Lower lobe of right lung (tissue), 2 donors: ENCODE measurements around the gene RBKS. TPM values are rescaled to one million over a fixed set of nuclear protein-coding genes. Genes with fewer than 3 reads are reported as not detected.

Source experiments
- ATAC-seq, 2 donors: fragments of 200-7000 bp; cut with Tn5 transposase; one replicate each; pipeline ENCODE4 v1.9.1; 2020 to 2022; ENCODE audit warnings: mild to moderate bottlenecking in 2 of 2, moderate library complexity in 2 of 2
- DNase-seq: peaks from one replicate; pipeline ENCODE4 v3.0.0-alpha.2; 2020
- H3K27ac ChIP-seq: fragments of 200-600 bp; one replicate; pipeline ENCODE4 v1.8.0; 2022
- H3K27me3 ChIP-seq: fragments of 200-600 bp; one replicate; pipeline ENCODE4 v1.8.0; 2022; ENCODE audit warnings: low read depth
- H3K36me3 ChIP-seq: fragments of 200-600 bp; one replicate; pipeline ENCODE4 v1.8.0; 2022; ENCODE audit warnings: mild to moderate bottlenecking
- H3K4me1 ChIP-seq: fragments of 200-600 bp; one replicate; pipeline ENCODE4 v1.8.0; 2022
- H3K4me3 ChIP-seq: fragments of 200-600 bp; one replicate; pipeline ENCODE4 v1.8.0; 2022; ENCODE audit warnings: mild to moderate bottlenecking
- H3K9me3 ChIP-seq: fragments of 200-600 bp; one replicate; pipeline ENCODE4 v1.8.0; 2022
- CTCF ChIP-seq: fragments of 200-600 bp; IDR thresholded peaks from one replicate; pipeline ENCODE4 v1.8.0; 2022; ENCODE audit warnings: antibody characterized with exemption, mild to moderate bottlenecking
- intact Hi-C: fragments of 100-400 bp; cut with DNase I; formaldehyde crosslinking; loops from one replicate; pipeline ENCODE4 v1.11.0; 2022
- total RNA-seq: library from RNA; stranded (reverse); fragmentation: NEBNext Ultra II Directional; extraction: Animal tissue kit (Norgen Biotek cat#: 25700); gene quantifications from one replicate; pipeline ENCODE4 v1.2.1, GENCODE V29; 2021
- donor health status: DM: no; HTN: yes; CAD: no; lungs with severe emphysema.

The RBKS gene
- total RNA-seq, 1 donor from 2014 or later = 2.2 TPM

- no peak overlapping the region for H3K4me3 ChIP-seq
- no peaks in the 10 kb centered on the region for H3K27me3 ChIP-seq
- ATAC-seq = no peak
- intact Hi-C loops = no loop called here
- peaks cover 13% of the 10 kb centered on the region for H3K36me3 ChIP-seq
- no peak for DNase-seq
- peaks cover 41% of the 10 kb centered on the region for H3K4me1 ChIP-seq
- TF ChIP-seq CTCF = no peak
- H3K9me3 ChIP-seq = no peaks in the 10 kb centered on the region
- H3K27ac ChIP-seq = no peak overlapping the region
These were observed 2.8 kb upstream of the RBKS start for GRCh38 chr2:27893006-27893405.

- H3K27me3 ChIP-seq = no peaks in the 10 kb centered on the region
- peak overlapping the region; percentile 79 for H3K4me3 ChIP-seq
- peaks cover 9% of the 10 kb centered on the region for H3K36me3 ChIP-seq
- intact Hi-C loops = no loop called here
- H3K27ac ChIP-seq = peak overlapping the region; percentile 95
- no peak for ATAC-seq
- H3K4me1 ChIP-seq = peaks cover 41% of the 10 kb centered on the region
- H3K9me3 ChIP-seq = no peaks in the 10 kb centered on the region
- DNase-seq = no peak
- no peak for TF ChIP-seq CTCF
These were observed 1.5 kb upstream of the RBKS start for GRCh38 chr2:27891673-27892105.

GRCh38 chr2:27890924-27891672 is 911 bp upstream of the RBKS start:
- intact Hi-C loops = no loop called here
- Histone ChIP-seq H3K27ac (peak overlapping the region; percentile 95), H3K4me3 (peak overlapping the region; percentile 79), H3K27me3 (no peaks in the 10 kb centered on the region), H3K36me3 (peaks cover 3% of the 10 kb centered on the region), H3K9me3 (no peaks in the 10 kb centered on the region), H3K4me1 (peaks cover 41% of the 10 kb centered on the region)
- DNase-seq (peak; percentile 85), ATAC-seq (peak; percentile 65 to 67)
- TF ChIP-seq CTCF = no peak

GRCh38 chr2:27889774-27890145 is 427 bp downstream of the RBKS start:
- DNase-seq (no peak), ATAC-seq (peak in 1 of 2 donors; percentile 2)
- Histone ChIP-seq H3K36me3 (no peaks in the 10 kb centered on the region), H3K27ac (peak overlapping the region; percentile 95), H3K4me1 (peaks cover 41% of the 10 kb centered on the region), H3K4me3 (peak overlapping the region; percentile 79), H3K9me3 (no peaks in the 10 kb centered on the region), H3K27me3 (no peaks in the 10 kb centered on the region)
- intact Hi-C loops = no loop called here
- TF ChIP-seq CTCF = no peak

GRCh38 chr2:27888790-27889189 is 1.4 kb downstream of the RBKS start:
- ATAC-seq (no peak), DNase-seq (no peak)
- Histone ChIP-seq H3K4me1 (peaks cover 41% of the 10 kb centered on the region), H3K27ac (no peak overlapping the region), H3K36me3 (no peaks in the 10 kb centered on the region), H3K4me3 (no peak overlapping the region), H3K27me3 (no peaks in the 10 kb centered on the region), H3K9me3 (no peaks in the 10 kb centered on the region)
- intact Hi-C loops = no loop called here
- TF ChIP-seq CTCF = no peak
